ENCODE data around the gene ABCB9.

- TF ChIP-seq CTCF (IDR thresholded peaks at IDR 0.05; ENCODE audit: insufficient read depth, low read depth, low read length) (no peak), EZH2 (IDR thresholded peaks at IDR 0.05; ENCODE audit: insufficient read depth, low read length) (no peak)
Observed at GRCh38 chr12:122893208-122894153, 72.8 kb downstream of the ABCB9 start.
